ENCODE measurements around the gene UPK2.

The UPK2 gene

GRCh38 chr11:118956094-118956846, at the start of gene UPK2:
Gene UPK2, plus strand, starts transcription at chr11:118956298. Its CDS starts 53 bp downstream, at chr11:118956351.
- peak; percentile 93 for DNase-seq

GRCh38 chr11:118907051-118908042, 48.8 kb upstream of the UPK2 start:
- DNase-seq = peak; percentile 88

- DNase-seq = no peak
Observed at GRCh38 chr11:118908264-118908663, 47.8 kb upstream of the UPK2 start.

DNA sequence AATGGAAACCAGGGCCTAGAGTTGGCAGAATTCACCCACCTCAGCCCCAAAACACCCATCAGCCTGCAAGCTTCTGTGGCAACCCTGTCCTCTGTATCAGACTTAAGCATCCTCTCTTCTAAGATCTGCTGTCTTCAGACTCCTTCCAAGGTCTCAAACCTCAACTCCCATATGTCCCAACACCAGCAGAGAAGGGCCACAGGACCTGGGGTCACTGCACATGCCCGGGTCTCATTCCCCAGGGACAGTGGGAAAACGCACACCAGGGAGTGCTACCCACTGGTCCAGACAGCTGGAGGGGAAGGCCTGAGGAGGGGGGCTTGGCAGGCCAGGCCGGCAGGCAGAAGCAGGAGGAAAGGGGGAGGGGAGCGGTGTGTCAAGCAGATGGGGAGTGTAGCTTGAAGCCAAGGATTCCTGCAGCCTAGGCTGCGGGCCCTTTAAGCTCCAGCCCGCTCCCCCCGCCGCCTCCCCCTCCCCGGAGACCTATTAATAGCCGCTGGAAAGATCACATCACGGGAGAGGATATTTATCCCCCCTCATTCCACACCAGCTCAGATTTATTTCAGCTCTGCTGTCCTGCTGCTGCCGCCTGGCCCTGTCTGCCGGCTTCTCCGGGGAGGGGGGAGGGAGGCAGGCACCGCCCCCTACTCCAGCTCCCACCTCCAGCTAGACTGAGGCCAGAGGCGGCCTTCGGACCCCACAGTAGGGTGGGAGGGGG, 47.0 kb upstream of the UPK2 start:
- DNase-seq = no peak

GRCh38 chr11:118909619-118910308, 46.3 kb upstream of the UPK2 start:
- no peak for DNase-seq

DNA sequence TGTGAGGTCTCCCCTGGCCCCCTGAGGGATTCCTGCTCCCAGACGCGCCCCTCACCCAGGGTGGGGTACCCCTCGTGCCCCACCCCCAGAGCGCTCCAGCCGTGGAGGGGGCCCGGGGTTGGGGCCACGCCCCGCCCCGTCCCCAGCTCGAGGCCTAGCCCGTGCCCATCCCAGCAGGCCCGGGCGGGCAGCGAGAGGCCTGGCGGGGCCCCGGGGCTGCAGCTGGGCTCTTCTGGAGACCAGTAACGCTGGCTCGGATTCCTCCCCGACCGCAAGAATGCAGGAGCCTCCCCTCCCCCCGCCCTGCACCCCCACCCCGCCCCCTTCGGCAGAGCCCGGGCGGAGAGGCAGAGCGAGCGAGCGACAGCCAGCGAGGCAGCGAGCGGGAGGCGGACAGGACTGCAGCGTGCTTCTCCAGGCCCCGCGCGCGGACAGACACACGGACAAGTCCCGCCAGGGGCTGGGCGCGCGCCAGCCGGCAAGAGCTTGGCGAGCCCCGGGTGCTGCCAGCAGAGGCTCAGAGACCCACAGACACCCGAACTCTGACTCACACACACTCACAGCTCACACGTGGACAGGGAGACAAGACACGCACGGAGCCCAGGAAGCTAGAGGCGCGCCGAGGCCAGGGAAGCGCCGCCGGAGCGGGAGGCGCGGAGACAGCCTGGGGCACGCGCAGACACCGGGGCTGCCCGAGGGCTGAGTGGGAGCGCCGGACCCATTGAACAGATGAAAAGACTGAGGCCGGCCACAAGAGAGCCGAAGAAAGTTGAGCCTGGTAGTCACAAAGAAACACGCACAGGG, 45.6 kb upstream of the UPK2 start:
- DNase-seq = peak; percentile 96

DNA sequence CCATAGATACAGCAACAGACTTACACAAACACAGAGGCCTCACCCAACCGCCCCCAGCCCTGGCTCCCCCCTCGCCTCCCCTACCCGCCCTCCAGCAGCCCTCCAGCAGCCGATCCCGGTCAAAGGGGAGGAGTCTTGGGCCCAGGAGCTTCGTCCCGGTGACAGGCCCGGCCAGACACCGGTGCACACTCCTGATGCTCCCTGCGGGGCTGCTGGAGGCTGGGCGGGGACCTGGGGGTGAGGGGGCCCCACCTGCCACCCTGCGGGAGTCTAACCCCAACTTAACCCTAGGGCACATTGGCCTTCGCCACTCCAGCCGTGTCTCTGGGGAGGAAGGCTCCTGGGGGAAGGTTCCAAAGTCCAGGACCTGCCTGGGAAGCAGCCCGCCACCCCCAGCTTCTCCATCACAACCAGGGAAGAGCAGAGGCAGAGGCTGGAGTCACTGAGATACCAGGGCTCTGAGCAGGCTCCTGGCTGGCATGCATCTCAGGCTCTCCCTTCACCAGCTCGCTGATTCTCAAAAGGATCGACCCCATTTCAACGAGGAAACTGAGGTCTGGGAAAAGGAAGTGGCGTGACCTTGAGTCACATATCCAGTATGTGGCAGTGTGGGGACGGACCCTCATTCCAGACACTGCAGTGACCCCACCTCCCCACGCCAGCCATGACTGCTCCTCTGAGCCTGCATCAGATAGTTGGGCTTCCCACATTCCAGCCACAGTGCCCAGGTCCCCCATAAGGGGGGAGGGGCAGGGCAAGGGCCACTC, 44.8 kb upstream of the UPK2 start:
- DNase-seq = peak; percentile 87

GRCh38 chr11:118911880-118912741, 44.0 kb upstream of the UPK2 start:
- DNase-seq = peak; percentile 99

GRCh38 chr11:118912742-118913410, 43.2 kb upstream of the UPK2 start:
- peak; percentile 85 for DNase-seq

DNA sequence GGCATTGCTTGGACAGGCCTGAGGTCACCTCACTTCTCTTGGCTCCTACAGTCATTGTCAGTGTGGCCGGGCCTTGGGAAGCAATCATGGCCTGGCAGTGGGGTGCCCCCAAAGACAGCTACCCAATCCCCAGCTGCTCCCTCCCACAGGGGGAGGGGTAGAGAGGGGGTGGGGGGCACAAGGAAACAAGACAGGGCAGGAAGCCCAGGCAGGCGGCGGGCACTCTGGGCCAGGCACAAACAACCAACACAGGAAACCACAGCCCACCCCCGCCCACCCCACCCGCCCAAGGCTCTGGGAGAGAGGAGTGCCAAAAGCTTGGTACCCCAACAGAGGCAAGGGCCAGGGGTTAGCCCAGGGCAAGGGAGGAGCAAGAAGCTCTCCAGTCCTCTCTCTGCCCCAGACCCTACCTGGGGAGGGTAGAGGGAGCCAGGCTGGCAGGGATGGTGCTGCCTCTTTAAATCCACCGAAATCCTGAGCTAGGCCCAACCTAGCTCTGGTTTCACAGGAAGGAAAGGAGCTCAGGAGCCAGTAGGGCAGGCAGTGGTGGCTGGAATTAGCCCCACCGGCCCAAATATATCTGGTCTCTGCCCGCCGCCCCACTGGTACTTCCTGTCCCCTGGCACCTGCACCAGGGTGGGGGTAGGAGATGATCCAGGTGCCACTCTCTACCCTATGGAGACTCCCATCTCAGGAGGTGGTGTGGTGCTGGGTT, 42.5 kb upstream of the UPK2 start:
- no peak for DNase-seq

GRCh38 chr11:118914178-118914918, 41.8 kb upstream of the UPK2 start:
- DNase-seq = no peak

DNA sequence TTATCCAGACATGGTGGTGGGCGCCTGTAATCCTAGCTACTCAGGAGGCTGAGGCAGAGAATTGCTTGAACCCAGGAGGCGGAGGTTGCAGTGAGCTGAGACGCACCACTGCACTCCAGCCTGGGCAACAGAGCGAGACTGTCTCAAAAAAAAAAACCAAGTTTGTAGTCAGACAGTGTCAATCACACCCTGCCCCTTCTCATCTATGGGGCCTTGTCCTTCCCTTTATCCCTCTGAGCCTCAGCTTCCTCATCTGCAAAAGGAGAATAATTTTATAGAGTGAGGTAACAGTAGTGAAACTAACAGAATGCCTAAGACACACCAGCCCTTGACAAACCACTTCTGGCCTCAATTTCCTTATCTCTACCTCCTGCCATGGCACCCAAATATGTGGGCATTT, 41.1 kb upstream of the UPK2 start:
- DNase-seq = no peak

GRCh38 chr11:118915396-118915795, 40.7 kb upstream of the UPK2 start:
- no peak for DNase-seq

GRCh38 chr11:118915941-118916841, 39.9 kb upstream of the UPK2 start:
- no peak for DNase-seq

- no peak for DNase-seq
Observed at GRCh38 chr11:118916842-118917388, 39.2 kb upstream of the UPK2 start.

DNA sequence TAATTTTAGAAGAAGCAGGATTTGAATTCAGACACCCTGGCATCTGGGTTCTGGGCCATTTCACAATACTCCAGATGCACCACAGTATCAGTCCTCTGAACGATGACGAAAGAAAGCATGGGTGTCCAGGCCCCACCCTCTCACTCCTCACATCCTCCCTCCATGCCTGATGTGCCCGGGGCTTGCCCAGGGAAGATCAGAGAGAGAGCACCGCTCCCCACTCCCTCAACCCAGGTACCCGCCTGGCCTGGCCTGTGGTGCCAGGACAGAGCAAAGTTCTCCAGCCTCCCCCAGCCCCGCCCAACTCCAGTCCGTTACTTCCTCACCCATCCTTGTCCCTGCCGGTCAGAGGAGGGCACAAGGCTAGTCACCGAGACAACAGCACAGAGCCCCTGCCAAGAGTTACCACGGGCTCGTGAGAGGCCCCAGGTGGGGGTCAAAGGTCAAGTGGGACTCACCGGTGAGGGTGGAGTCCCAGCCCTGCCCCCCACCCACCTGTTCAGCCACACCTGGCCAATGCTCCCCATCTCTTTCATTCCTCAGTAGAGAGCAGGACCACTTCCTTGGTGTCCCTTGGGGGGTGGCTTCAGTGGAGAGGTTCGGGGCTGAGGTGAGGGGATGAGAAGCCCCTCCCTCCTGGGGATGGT, 38.5 kb upstream of the UPK2 start:
- DNase-seq = peak; percentile 94
